ENCODE measurements around the gene PECR. TPM values are rescaled to one million over a fixed set of nuclear protein-coding genes. Genes with fewer than 3 reads are reported as not detected.

Gene PECR
- total and polyA plus RNA-seq, 2 experiments from 2014 or later = 5.4 to 8.2 TPM

GRCh38 chr2:216119986-216120385 lies 38.4 kb upstream of the PECR start:
- H3K4me2 ChIP-seq (ENCODE audit: unreplicated experiment) = no peak overlapping the region
- no peak overlapping the region for H3K9ac ChIP-seq
- 80 to 87% methylated on average over 3 of the region's 3 CpGs for WGBS, 2 experiments (ENCODE audit: low coverage in 1 of 2, low lambda C conversion rate in 2 of 2, missing lambda C conversion rate in 2 of 2)
- peaks cover 36% of the 10 kb centered on the region for H3K4me1 ChIP-seq (ENCODE audit: insufficient read depth)
- in situ Hi-C loops (cut with MboI) = no loop called here
- H3K4me3 ChIP-seq = no peak overlapping the region
- peaks cover 9% of the 10 kb centered on the region for H3F3A ChIP-seq (ENCODE audit: insufficient read depth)
- TF ChIP-seq EZH2 (IDR thresholded peaks at IDR 0.05; ENCODE audit: insufficient read depth, poor library complexity, severe bottlenecking) (no peak), EZH2phosphoT487 (IDR thresholded peaks at IDR 0.05; ENCODE audit: insufficient read depth, low read depth) (no peak)
- peaks cover 90% of the 10 kb centered on the region for H3K36me3 ChIP-seq (ENCODE audit: low read depth)
- H3K79me2 ChIP-seq (ENCODE audit: insufficient read depth) = peaks cover 100% of the 10 kb centered on the region
- H3K9me2 ChIP-seq (ENCODE audit: insufficient read depth) = no peaks in the 10 kb centered on the region
- H4K20me1 ChIP-seq (ENCODE audit: insufficient read depth) = no peaks in the 10 kb centered on the region
- no peaks in the 10 kb centered on the region for H3K27me3 ChIP-seq (replicated peaks; ENCODE audit: insufficient read depth)
- H3K27ac ChIP-seq = no peak overlapping the region
- DNase-seq = no peak
- no peak overlapping the region for H2AFZ ChIP-seq
- no peaks in the 10 kb centered on the region for H3K9me3 ChIP-seq (ENCODE audit: low read depth)

- in situ Hi-C loops (cut with MboI) = no loop called here
Observed at GRCh38 chr2:216119146-216119545, 37.5 kb upstream of the PECR start.

GRCh38 chr2:216118474-216118873 lies 36.9 kb upstream of the PECR start:
- no peak overlapping the region for H3K4me3 ChIP-seq
- 93 to 100% methylated on average over 1 of the region's 1 CpG for WGBS, 2 experiments (ENCODE audit: low coverage in 1 of 2, low lambda C conversion rate in 2 of 2, missing lambda C conversion rate in 2 of 2)
- H3K9me2 ChIP-seq (ENCODE audit: insufficient read depth) = no peaks in the 10 kb centered on the region
- no peaks in the 10 kb centered on the region for H4K20me1 ChIP-seq (ENCODE audit: insufficient read depth)
- H2AFZ ChIP-seq = no peak overlapping the region
- H3K27ac ChIP-seq = 0 out of 2 replicates have a peak overlapping the region, but pooled peaks have one; percentile 1
- no peaks in the 10 kb centered on the region for H3K9me3 ChIP-seq (ENCODE audit: low read depth)
- no peak overlapping the region for H3K9ac ChIP-seq
- DNase-seq = peak; percentile 28
- H3K27me3 ChIP-seq (replicated peaks; ENCODE audit: insufficient read depth) = no peaks in the 10 kb centered on the region
- TF ChIP-seq EZH2 (IDR thresholded peaks at IDR 0.05; ENCODE audit: insufficient read depth, poor library complexity, severe bottlenecking) (no peak), EZH2phosphoT487 (IDR thresholded peaks at IDR 0.05; ENCODE audit: insufficient read depth, low read depth) (no peak)
- peaks cover 19% of the 10 kb centered on the region for H3F3A ChIP-seq (ENCODE audit: insufficient read depth)
- H3K4me2 ChIP-seq (ENCODE audit: unreplicated experiment) = no peak overlapping the region
- in situ Hi-C loops (cut with MboI) = no loop called here
- H3K36me3 ChIP-seq (ENCODE audit: low read depth) = peaks cover 86% of the 10 kb centered on the region
- H3K79me2 ChIP-seq (ENCODE audit: insufficient read depth) = peaks cover 90% of the 10 kb centered on the region
- peaks cover 36% of the 10 kb centered on the region for H3K4me1 ChIP-seq (ENCODE audit: insufficient read depth)

More at GRCh38 chr2:216119146-216119545, 37.5 kb upstream of the PECR start:
- Histone ChIP-seq H3K9ac (no peak overlapping the region), H3K4me3 (no peak overlapping the region), H3K79me2 (ENCODE audit: insufficient read depth) (peaks cover 94% of the 10 kb centered on the region), H2AFZ (no peak overlapping the region), H3K4me2 (ENCODE audit: unreplicated experiment) (no peak overlapping the region), H3K27me3 (replicated peaks; ENCODE audit: insufficient read depth) (no peaks in the 10 kb centered on the region), H3F3A (ENCODE audit: insufficient read depth) (peaks cover 12% of the 10 kb centered on the region), H3K9me3 (ENCODE audit: low read depth) (no peaks in the 10 kb centered on the region), H3K4me1 (ENCODE audit: insufficient read depth) (peaks cover 36% of the 10 kb centered on the region), H3K27ac (no peak overlapping the region), H3K36me3 (ENCODE audit: low read depth) (peaks cover 86% of the 10 kb centered on the region), H3K9me2 (ENCODE audit: insufficient read depth) (no peaks in the 10 kb centered on the region), H4K20me1 (ENCODE audit: insufficient read depth) (no peaks in the 10 kb centered on the region)
- no peak for TF ChIP-seq EZH2 (IDR thresholded peaks at IDR 0.05; ENCODE audit: insufficient read depth, poor library complexity, severe bottlenecking)
- no peak for TF ChIP-seq EZH2phosphoT487 (IDR thresholded peaks at IDR 0.05; ENCODE audit: insufficient read depth, low read depth)
- no peak for DNase-seq
- 47 to 52% methylated on average over 2 of the region's 2 CpGs for WGBS, 2 experiments (ENCODE audit: low coverage in 1 of 2, low lambda C conversion rate in 2 of 2, missing lambda C conversion rate in 2 of 2)

GRCh38 chr2:216117561-216118340 lies 36.1 kb upstream of the PECR start:
- Histone ChIP-seq H3K27ac (no peak overlapping the region), H3K79me2 (ENCODE audit: insufficient read depth) (peaks cover 90% of the 10 kb centered on the region), H2AFZ (no peak overlapping the region), H3K4me1 (ENCODE audit: insufficient read depth) (peaks cover 36% of the 10 kb centered on the region), H3F3A (ENCODE audit: insufficient read depth) (peaks cover 26% of the 10 kb centered on the region), H3K4me2 (ENCODE audit: unreplicated experiment) (no peak overlapping the region), H3K4me3 (no peak overlapping the region), H4K20me1 (ENCODE audit: insufficient read depth) (no peaks in the 10 kb centered on the region), H3K9ac (no peak overlapping the region), H3K27me3 (replicated peaks; ENCODE audit: insufficient read depth) (no peaks in the 10 kb centered on the region), H3K9me2 (ENCODE audit: insufficient read depth) (no peaks in the 10 kb centered on the region), H3K36me3 (ENCODE audit: low read depth) (peaks cover 86% of the 10 kb centered on the region), H3K9me3 (ENCODE audit: low read depth) (no peaks in the 10 kb centered on the region)
- peak; percentile 38 for DNase-seq
- no peak for TF ChIP-seq EZH2 (IDR thresholded peaks at IDR 0.05; ENCODE audit: insufficient read depth, poor library complexity, severe bottlenecking)
- WGBS, 2 experiments (ENCODE audit: low coverage in 1 of 2, low lambda C conversion rate in 2 of 2, missing lambda C conversion rate in 2 of 2) = 36 to 47% methylated on average over 4 of the region's 4 CpGs
- in situ Hi-C loops (cut with MboI) = no loop called here
